GM19025 (cell line): ENCODE data around the gene RAE1.

Experiments
- ATAC-seq: cut with Tn5 transposase; IDR thresholded peaks from one replicate; pipeline ENCODE4 v1.9.1; 2021; ENCODE audit warnings: mild to moderate bottlenecking, low read depth, moderate library complexity; ENCODE audit not compliant: unreplicated experiment

Gene RAE1

DNA sequence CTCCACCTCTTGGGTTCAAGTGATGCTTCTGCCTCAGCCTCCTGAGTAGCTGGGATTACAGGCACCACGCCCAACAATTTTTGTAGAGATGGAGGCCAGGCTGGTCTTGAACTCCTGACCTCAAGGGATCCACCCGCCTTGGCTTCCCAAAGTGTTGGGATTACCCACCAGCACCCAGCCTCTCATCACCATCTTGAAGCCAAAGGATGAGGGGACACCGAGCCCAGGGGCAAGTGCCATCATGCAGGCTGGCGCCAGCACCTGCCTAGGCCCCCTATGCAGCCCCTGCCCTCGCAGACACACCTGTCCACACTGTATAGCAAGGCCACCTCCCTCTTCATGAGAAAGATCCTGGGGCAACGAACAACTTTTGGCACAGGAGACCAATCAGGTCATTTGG is 34.9 kb downstream of the RAE1 start:
- no peak for ATAC-seq

DNA sequence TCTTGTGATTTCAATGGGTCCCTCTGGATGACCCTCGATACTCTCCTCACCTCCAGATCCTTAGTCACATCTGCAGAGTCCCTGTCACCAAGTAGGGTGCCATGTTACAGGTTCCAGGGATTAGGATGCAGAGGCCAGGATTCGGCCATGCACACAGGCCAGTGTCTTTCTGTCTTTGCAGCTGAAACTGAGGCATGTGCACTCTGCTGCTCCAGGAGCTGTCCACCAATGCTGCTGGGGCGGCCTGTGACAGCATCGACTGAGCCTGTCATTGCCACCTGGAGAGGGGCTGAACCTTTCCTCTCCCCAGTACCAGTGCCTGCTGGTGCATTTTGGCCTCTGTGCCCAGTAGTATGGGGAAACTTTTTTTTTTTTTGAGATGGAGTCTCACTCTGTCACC is 35.7 kb downstream of the RAE1 start:
- no peak for ATAC-seq

DNA sequence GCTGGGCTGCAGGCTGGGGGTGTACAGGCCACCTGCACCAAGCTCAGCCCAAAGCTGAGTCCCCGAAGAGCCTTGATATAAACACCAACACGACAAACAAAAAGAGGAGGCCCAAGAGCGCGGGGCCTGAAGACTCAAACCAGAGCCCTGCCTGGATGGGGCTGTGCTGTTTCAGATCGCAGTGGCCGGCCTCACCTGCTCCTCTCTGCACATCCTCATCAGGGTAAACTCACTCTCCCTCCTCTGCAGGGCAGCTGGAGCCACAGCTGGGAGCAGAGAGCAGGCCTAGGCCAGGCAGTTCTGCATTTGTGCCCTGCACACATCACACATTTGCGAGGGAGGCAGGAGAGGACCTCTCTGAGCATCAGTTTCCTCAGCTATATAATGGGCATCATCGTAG is 36.4 kb downstream of the RAE1 start:
- no peak for ATAC-seq

DNA sequence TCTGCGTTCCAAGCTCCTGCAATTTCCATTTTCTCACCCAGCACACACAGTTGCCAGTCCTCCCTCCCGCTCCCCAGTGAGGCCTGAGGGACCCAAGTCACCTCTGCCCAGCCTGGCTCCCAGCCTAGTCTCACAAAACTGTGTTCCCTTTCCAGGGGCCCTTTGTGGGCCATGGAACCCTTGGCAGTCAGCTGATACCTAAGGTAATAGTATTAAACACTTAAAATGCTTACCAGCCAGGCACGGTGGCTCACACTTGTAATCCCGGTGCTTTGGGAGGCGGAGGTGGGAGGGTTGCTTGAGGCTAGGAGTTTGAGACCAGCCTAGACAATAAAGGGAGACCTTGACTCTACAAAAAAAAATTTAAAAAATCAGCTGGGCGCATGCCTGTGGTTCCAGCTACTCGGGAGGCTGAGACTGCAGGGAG is 36.9 kb downstream of the RAE1 start:
- ATAC-seq: no peak

DNA sequence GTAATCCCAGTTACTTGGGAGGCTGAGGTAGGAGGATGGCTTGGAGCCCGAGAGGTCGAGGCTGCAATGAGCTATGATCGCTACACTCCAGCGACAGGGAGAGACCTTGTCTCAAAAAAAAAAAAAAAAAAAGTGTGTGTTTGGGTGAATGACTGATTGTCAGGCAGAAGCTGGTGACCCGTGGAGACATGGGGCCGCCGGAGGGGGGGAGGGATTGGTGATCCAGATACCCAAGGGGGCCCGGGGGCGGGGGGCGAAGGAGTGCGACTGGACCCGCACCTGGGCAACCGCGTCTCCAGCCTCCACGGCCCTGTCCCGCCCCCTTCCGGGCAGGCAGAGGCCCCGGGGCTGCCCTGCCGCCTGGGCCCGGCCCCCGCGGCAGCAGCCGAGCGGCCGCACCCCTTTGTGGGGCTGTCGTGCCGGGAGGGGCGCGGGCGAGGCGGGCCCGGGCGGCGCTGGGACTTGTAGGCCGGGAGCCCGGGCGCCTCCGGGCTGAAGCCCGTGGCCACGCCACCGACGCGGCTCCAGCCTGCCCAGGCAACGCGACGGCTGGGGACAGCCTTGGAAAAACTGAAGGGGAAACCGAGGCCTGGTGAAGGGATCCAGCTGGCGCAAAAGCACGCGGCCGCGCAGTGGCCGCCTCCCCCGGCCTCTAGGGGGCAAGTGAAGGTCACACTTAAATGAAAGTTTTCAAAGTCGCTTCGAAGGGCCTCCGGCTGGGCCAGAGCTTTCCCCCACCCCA is 38.1 kb downstream of the RAE1 start:
- ATAC-seq: no peak

DNA sequence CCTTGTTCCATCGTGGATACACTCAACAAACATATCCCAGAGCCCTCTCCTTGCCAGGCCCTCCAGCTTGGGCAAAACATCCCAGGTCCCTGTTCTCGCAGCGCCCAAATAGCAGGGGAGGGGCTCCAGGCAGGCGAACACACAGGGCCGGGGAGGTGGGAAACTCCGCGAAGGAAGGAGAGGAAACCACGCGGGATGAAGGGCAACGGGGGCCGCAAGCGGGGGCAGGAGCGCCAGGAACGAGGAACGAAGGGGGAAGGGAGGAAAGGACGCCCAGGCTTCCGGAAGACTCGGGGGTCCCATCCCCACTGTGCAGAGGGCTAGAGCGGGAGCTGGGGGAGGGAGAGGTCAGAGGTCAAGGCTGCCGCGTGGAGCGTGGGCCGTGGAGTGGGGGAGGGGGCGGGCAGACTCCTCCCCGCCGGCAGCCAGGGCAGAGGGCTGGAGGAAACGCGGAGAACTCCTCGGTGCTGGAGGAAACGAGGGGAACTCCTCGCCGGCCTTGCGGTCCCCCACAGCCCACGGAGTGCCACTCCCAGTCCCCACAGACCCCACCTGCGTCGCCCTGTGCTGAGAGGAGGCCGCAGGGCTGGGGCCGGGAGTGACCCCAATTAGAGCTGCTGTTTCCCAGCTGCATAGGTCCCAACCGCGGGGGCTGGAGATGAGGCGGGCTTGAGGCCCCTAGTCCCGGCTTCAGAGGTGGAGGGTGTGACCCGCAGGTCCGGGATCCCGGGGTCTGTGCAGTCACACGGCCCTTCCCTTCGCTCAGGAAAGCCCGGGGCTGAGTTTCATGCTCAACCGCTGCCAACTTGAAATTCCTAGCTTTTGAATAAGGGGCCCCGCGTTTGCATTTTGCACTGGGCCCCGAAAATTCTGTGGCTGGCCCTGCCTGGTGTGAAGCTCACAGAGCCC is 38.9 kb downstream of the RAE1 start:
- no peak for ATAC-seq

GRCh38 chr20:57390604-57391438 is 39.8 kb downstream of the RAE1 start, which contains the start of gene RBM38:
TSS of gene RBM38 (plus strand) at chr20:57391396. CDS start at chr20:57391582, 186 bp downstream.
- ATAC-seq: peak; percentile 55

- ATAC-seq: peak; percentile 9
Measured at GRCh38 chr20:57391439-57392301, 40.6 kb downstream of the RAE1 start.

DNA sequence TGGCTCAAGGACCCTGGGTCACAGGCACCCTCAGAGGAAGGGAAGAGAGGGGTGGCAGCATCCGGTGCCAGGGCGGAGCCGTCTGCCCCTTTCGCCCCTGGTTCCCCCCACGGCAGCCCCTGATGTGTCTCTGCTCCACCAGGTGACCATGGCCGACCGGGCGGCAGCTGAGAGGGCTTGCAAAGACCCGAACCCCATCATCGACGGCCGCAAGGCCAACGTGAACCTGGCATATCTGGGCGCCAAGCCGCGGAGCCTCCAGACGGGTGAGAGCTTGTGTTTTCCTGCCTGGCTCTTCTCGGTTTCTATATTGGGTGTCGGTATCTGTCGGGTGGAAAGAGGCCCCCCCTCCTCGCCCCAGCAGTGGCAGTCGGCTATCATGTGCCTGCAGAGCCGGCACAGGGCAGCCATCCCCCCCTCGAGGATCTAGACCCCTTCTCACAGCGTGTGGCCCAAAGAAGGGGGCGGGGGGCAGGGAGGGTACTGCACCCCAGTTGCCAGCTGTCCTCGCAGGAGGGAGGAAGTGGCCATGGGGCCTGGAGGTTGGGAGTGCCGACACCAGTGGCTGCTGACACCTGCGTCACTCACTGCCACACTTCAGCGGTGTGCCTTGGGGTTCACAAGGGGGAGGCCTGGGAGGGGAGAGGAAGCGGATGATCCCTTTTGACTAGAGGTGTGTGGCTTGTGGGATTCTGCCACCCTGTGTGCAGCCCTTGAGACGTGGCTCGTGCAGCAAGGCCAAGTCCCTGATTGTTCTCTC is 41.6 kb downstream of the RAE1 start:
- ATAC-seq: no peak

DNA sequence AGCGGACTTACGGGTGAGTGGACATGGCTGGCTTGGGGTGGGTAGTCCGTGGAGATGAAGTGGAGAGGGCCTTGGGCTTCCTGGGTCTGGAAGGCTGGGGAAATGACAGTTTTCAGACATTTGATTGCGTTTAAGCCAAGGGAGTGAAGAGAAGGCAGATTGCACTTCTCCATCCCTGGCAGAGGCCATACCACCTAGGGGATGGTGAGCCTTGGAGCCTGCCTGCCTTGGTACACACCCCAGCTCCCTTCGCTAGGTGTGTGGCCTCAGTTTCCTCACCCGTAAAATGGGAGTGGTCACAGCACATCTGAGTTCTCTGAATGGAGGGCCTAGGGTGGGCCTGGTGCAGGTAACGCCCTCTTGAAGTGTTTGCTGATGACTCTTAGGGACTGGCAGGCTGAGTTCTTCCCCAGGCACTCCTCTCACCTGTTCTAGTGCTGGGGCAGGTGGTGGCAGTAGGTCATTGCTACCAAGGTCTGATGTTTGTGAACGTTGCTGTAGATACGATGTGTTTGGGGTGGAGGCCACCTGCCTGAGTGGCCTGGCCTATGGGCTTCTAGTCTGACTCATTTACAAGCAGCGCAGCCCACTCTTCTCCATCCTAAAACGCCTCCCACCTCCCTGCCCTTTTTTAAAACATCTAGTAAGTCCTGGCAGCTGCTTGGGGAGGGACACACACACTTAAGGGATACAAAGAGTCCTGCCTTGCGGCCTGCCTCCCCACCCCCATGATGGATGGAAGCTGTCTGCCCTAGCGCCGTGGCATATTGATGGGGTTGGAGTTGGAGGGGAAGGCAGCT is 42.5 kb downstream of the RAE1 start:
- no peak for ATAC-seq

- no peak for ATAC-seq
Measured at GRCh38 chr20:57394121-57395082, 43.3 kb downstream of the RAE1 start.

- no peak for ATAC-seq
Measured at GRCh38 chr20:57395111-57395966, 44.3 kb downstream of the RAE1 start.

- no peak for ATAC-seq
Measured at GRCh38 chr20:57396212-57396983, 45.3 kb downstream of the RAE1 start.

DNA sequence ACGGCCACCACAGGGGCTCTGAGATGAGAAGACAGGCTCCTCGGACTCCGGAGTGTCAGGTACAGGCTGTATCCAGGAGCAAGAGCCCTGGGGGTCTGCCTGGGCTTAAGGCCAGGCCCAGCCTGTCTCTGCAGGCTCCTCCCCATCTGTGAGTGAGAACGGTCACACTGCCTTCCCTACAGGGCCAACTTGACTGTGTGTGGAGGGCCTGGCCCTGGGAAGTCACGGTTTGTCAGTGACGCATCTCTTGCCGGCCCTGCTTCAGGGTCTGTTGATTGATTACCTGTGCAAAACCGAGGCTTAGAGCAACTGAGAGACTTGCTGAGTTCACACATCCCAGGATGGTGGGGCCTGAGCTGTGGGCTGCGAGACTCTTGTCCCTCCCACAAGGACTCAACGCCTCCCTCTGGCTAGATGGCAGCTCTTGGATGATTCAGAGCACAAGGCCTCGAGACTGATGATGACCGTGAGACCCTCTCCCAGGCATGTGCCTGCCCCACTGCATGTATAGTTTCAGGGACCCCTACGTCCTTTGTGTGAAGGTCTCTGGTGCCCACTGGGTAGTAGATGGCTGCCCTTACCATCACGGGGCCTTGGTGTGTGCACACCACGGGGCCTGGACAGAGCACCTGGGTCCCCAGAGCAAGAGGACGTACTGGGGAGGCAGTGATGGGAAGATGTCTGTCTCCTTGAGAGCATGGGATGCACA is 46.1 kb downstream of the RAE1 start:
- ATAC-seq: no peak

DNA sequence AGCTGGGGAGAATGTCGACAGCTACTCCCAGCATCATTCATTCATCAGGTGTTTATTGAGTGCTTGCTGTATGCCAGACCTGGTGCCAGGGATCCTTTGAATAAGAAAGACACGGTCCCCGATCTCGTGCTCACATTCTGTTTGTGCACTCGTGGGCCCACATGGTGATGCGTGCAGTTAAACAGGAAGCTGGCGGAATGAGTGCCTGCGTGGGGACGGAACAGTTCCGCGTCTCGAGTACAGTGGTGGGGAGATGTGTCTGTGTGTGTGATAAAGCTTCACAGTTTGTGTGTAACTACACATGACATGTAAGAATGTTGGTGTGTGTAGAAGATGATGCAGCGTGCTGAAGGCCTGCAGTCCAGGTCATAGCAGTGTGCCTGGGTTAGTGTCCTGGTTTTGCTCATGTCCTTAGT is 46.6 kb downstream of the RAE1 start:
- peak; percentile 0 for ATAC-seq
